Spleen (tissue), 11 donors: ENCODE measurements around the gene SHANK1. TPM values are rescaled to one million over a fixed set of nuclear protein-coding genes. Genes with fewer than 3 reads are reported as not detected.

Source experiments
- DNase-seq: peaks from one replicate; pipeline ENCODE4 v3.0.0-alpha.2; 2020
- H3K27ac ChIP-seq, 8 donors: fragments of 200-600 bp; sonication (generic) in 7 of 8; 1 replicate in 4 of 8; 2 replicates in 4 of 8; pipeline versions ENCODE4 v1.5.0 to v1.8.0; 2016 to 2021; ENCODE audit warnings: inconsistent platforms in 4 of 8, mild to moderate bottlenecking in 4 of 8, moderate library complexity in 1 of 8
- H3K27me3 ChIP-seq, 7 donors: fragments of 200-600 bp; sonication (generic) in 6 of 7; replicated peaks in 1 of 7; 1 replicate in 4 of 7; 2 replicates in 3 of 7; pipeline versions ENCODE4 v1.5.0 to v1.8.0; 2016 to 2021; ENCODE audit warnings: inconsistent platforms in 3 of 7, mild to moderate bottlenecking in 1 of 7
- H3K36me3 ChIP-seq, 6 donors: fragments of 200-600 bp; sonication (generic) in 5 of 6; 1 replicate in 4 of 6; 2 replicates in 2 of 6; pipeline versions ENCODE4 v1.5.0 to v1.8.0; 2016 to 2021; ENCODE audit warnings: inconsistent platforms in 2 of 6
- H3K4me1 ChIP-seq, 6 donors: fragments of 200-600 bp; sonication (generic) in 5 of 6; 1 replicate in 3 of 6; 2 replicates in 3 of 6; pipeline versions ENCODE4 v1.5.0 to v1.8.0; 2016 to 2021; ENCODE audit warnings: inconsistent platforms in 3 of 6
- H3K4me3 ChIP-seq, 8 donors: fragments of 200-600 bp; sonication (generic) in 7 of 8; 1 replicate in 4 of 8; 2 replicates in 4 of 8; pipeline versions ENCODE4 v1.5.0 to v1.8.0; 2016 to 2021; ENCODE audit warnings: inconsistent platforms in 4 of 8, mild to moderate bottlenecking in 4 of 8, moderate library complexity in 2 of 8
- H3K9me3 ChIP-seq, 8 donors: fragments of 200-600 bp; sonication (generic) in 7 of 8; 1 replicate in 4 of 8; 2 replicates in 4 of 8; pipeline versions ENCODE4 v1.5.0 to v1.8.0; 2016 to 2021; ENCODE audit warnings: inconsistent platforms in 4 of 8
- POLR2A ChIP-seq, 3 donors: fragments of 450-650 bp; IDR thresholded peaks; one replicate each; pipeline ENCODE4 v1.5.1; 2017; ENCODE audit warnings: antibody characterized with exemption in 3 of 3, mild to moderate bottlenecking in 1 of 3
- POLR2AphosphoS5 ChIP-seq, 3 donors: sonication (generic); formaldehyde crosslinking; IDR thresholded peaks; one replicate each; pipeline ENCODE4 v1.5.1; 2017; ENCODE audit warnings: antibody characterized with exemption in 3 of 3
- WGBS, 5 donors: extraction: QIAGEN DNeasy Blood & Tissue Kit in 3 of 5; methylation state at CpG; one replicate each; pipeline versions ENCODE4 v1.1.5 to v1.1.7; 2013 to 2018; 5-methylcytosine and 5-hydroxymethylcytosine counted together
- intact Hi-C: fragments of 100-400 bp; cut with DNase I; formaldehyde crosslinking; loops from one replicate; pipeline ENCODE4 v1.15.0; 2023; ENCODE audit warnings: low total_unique reads
- polyA plus RNA-seq, 3 donors: library from polyadenylated mRNA; stranded (reverse); fragments of 200-250 nt; gene quantifications; one replicate each; pipeline ENCODE4 v1.2.1, GENCODE V29; 2013
- total RNA-seq, 7 donors: library from RNA; depleted of rRNA in 3 of 7; stranded (reverse); fragments of >200 nt in 3 of 7; fragmentation: NEBNext Ultra II Directional in 4 of 7; extraction: Animal tissue kit (Norgen Biotek cat#: 25700) in 4 of 7; gene quantifications; one replicate each; pipeline versions ENCODE4 v1.1.0 to v1.2.1, GENCODE V29; 2016 to 2021
- TF ChIP-seq, protein P1 (sequence below), 11 experiments: fragments of 200-600 bp in 7 of 11; fragments of 450-650 bp in 4 of 11; sonication (generic) in 4 of 11; IDR thresholded peaks in 8 of 11; conservative IDR thresholded peaks in 3 of 11; 1 replicate in 7 of 11; 2 replicates in 4 of 11; pipeline versions ENCODE4 v1.4.0 to v1.8.0; 2016 to 2021; ENCODE audit warnings: antibody characterized with exemption in 11 of 11, inconsistent platforms in 4 of 11, mild to moderate bottlenecking in 1 of 11
- donor health status: healthy with polysubstance abuse.
- donor health status: DM: no; HTN: no; CAD: no; lungs with moderate emphysema.
- donor health status: DM: no; HTN: no; CAD: no.
- donor health status: Bipolar disorder and iron deficiency.
- donor health status: healthy.
- donor health status: DM: no; HTN: no; CAD: no.
- donor health status: DM: yes; HTN: yes; CAD: no.

Gene SHANK1
- total and polyA plus RNA-seq, 10 donors, result 0.07 to 1.8 (median 0.35) TPM; not detected in 2

DNA sequence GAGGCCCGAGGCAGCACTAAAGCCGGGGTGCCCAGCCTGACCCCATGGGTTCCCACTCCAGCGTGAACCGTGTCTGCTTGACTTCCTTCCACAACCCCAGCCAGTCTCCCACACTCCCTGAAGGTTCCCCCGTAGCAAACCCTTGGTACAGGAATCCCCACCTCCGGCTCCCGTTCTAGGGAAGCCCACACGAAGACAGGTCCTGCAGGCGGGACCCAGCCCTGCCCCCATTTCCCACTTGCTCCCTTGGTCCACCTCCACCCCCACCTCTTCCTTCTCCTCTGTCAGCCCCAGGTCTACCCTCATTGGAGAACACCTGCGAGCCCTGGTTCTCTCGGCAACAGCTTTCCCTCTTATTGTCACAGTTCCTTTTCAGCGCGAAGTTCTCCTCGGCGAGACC, 46.5 kb downstream of the SHANK1 start:
- Histone ChIP-seq H3K4me3 (no peak overlapping the region), H3K4me1 (peaks cover 0 to 2% (median 0%) of the 10 kb centered on the region in 6 donors), H3K9me3 (peaks cover 0 to 18% (median 6%) of the 10 kb centered on the region in 8 donors), H3K36me3 (no peaks in the 10 kb centered on the region), H3K27ac (no peak overlapping the region), H3K27me3 (peaks cover 0 to 88% (median 27%) of the 10 kb centered on the region in 7 donors)
- no peak for DNase-seq
- 25 to 29% (median 27%) methylated on average over 15 of the region's 15 CpGs for WGBS, 5 donors
- TF ChIP-seq, protein P1, sequence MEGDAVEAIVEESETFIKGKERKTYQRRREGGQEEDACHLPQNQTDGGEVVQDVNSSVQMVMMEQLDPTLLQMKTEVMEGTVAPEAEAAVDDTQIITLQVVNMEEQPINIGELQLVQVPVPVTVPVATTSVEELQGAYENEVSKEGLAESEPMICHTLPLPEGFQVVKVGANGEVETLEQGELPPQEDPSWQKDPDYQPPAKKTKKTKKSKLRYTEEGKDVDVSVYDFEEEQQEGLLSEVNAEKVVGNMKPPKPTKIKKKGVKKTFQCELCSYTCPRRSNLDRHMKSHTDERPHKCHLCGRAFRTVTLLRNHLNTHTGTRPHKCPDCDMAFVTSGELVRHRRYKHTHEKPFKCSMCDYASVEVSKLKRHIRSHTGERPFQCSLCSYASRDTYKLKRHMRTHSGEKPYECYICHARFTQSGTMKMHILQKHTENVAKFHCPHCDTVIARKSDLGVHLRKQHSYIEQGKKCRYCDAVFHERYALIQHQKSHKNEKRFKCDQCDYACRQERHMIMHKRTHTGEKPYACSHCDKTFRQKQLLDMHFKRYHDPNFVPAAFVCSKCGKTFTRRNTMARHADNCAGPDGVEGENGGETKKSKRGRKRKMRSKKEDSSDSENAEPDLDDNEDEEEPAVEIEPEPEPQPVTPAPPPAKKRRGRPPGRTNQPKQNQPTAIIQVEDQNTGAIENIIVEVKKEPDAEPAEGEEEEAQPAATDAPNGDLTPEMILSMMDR (IDR thresholded peaks at IDR 0.05 in 8 of 11, conservative IDR thresholded peaks at IDR 0.05 in 3 of 11), result no peak
- TF ChIP-seq POLR2AphosphoS5 (IDR thresholded peaks at IDR 0.05), result no peak
- TF ChIP-seq POLR2A (IDR thresholded peaks at IDR 0.05), result no peak
- intact Hi-C loops, result no loop called here

DNA sequence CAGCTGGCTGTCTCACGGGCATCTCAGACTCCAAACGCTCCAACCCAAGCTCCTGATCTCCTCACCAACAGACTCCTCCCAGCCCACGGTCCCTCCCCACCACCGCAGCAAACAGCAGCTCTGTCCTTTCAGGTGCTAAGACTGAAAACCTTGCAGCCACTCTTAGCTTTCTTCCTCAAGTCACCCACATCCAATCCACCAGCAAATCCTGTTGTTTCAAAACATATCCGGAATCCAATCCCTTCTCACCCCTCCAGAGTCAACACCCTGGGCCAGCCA, 49.6 kb downstream of the SHANK1 start:
- Histone ChIP-seq H3K27me3 (peaks cover 4 to 99% (median 53%) of the 10 kb centered on the region in 7 donors), H3K9me3 (no peaks in the 10 kb centered on the region), H3K4me1 (peaks cover 0 to 24% (median 7%) of the 10 kb centered on the region in 6 donors), H3K27ac (no peak overlapping the region), H3K4me3 (no peak overlapping the region), H3K36me3 (no peaks in the 10 kb centered on the region)
- intact Hi-C loops, result no loop called here
- no peak for TF ChIP-seq POLR2AphosphoS5 (IDR thresholded peaks at IDR 0.05)
- TF ChIP-seq, protein P1 (IDR thresholded peaks at IDR 0.05 in 8 of 11, conservative IDR thresholded peaks at IDR 0.05 in 3 of 11), result no peak
- TF ChIP-seq POLR2A (IDR thresholded peaks at IDR 0.05), result no peak
- WGBS, 5 donors, result 31 to 39% (median 37%) methylated on average over 5 of the region's 5 CpGs
- no peak for DNase-seq

DNA sequence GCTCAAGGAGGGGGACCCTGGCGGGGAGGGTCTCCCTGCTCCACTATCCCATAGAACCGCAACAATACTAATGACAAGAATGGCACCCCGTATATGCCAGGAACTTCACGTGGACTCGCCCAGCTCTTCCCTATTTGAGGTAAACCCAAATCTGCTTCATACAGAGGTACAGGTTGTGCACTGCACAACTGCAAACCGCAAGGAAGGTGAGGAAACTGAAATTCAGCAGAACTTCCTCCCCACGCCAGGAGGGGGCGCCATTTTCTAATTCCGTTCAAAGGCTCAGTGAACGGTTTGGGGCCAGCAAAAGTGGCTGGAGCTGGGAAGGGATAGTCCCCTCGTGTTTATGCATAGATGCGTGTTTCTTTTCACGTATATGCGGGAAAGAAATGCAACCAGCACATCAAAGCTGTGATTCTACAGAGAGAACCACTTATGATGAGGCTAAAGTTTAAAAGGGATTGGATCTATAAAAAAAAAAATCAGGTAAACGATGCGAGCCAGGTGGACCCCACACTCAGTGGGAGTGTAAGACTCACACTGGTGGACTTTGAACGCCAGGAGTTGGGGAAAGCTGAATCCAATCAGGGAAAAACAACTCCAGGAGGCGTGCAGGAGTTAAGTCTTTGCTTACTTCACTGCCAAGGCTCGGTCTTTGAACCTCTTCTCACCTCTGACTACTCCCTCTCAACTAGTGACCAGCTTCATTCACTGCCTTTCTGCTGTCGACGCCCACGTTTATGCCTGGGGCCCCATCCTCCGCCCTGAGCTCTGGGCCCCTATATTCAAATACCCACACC, 50.1 kb downstream of the SHANK1 start:
- H3K36me3 ChIP-seq, result no peaks in the 10 kb centered on the region
- intact Hi-C loops, result no loop called here
- WGBS, 5 donors, result 40 to 47% (median 43%) methylated on average over 19 to 23 of the region's 23 CpGs

DNA sequence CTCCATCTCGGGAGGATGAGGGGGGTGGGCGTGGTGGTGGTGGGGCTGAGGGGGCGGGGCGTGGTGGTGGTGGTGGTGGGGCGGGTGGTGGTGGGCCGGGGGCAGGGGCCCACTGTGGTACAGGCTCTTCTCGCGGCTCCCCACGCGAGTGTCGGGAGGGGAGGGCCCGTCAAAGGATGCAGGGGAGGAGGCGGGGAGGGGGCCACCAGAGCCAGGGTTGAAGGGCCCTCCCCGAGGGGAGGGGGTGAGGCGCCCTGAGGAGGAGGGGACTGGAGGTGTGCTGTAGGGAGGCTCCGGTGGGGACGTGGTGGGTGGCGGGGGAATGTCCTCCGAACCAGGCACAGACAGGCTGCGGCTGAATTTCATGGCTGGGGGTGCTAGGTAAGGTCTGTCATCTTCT, 50.7 kb downstream of the SHANK1 start:
- Histone ChIP-seq H3K36me3 (no peaks in the 10 kb centered on the region), H3K27me3 (peaks cover 4 to 98% (median 56%) of the 10 kb centered on the region in 7 donors), H3K4me3 (no peak overlapping the region), H3K27ac (no peak overlapping the region), H3K9me3 (peaks cover 0 to 5% (median 0%) of the 10 kb centered on the region in 8 donors), H3K4me1 (peaks cover 0 to 24% (median 7%) of the 10 kb centered on the region in 6 donors)
- TF ChIP-seq, protein P1 (IDR thresholded peaks at IDR 0.05 in 8 of 11, conservative IDR thresholded peaks at IDR 0.05 in 3 of 11), result no peak
- no peak for TF ChIP-seq POLR2AphosphoS5 (IDR thresholded peaks at IDR 0.05)
- no peak for TF ChIP-seq POLR2A (IDR thresholded peaks at IDR 0.05)
- WGBS, 5 donors, result 42 to 58% (median 46%) methylated on average over 8 to 20 of the region's 20 CpGs
- intact Hi-C loops, result no loop called here
- DNase-seq, result no peak

More for the DNA sequence above, 50.1 kb downstream of the SHANK1 start:
- no peak for TF ChIP-seq POLR2AphosphoS5 (IDR thresholded peaks at IDR 0.05)
- TF ChIP-seq, protein P1 (IDR thresholded peaks at IDR 0.05 in 8 of 11, conservative IDR thresholded peaks at IDR 0.05 in 3 of 11), result peak; percentile 18 to 79 (median 64)
- Histone ChIP-seq H3K9me3 (peaks cover 0 to 1% (median 0%) of the 10 kb centered on the region in 8 donors), H3K27me3 (peaks cover 4 to 99% (median 56%) of the 10 kb centered on the region in 7 donors), H3K27ac (no peak overlapping the region), H3K4me3 (no peak overlapping the region), H3K4me1 (peaks cover 0 to 24% (median 7%) of the 10 kb centered on the region in 6 donors)
- no peak for DNase-seq
